PC-3 (cell line): ENCODE results near the gene C19orf25. TPM values are rescaled to one million over a fixed set of nuclear protein-coding genes. Genes with fewer than 3 reads are reported as not detected.

Source experiments
- ATAC-seq: fragments of 200-7000 bp; cut with Tn5 transposase; 2 replicates; pipeline ENCODE4 v1.9.1; 2020; ENCODE audit warnings: mild to moderate bottlenecking, moderate library complexity
- BruUV-seq: library from RNA; stranded (reverse); fragments of 400-500 nt; replicated peaks from 2 replicates; lab custom pipeline; 2021; lab: Mats Ljungman, UMichigan
- CTCF ChIA-PET: fragments of 300-600 bp; sonication (Branson Sonifier 250); formaldehyde crosslinking; loops from one replicate; lab custom pipeline; 2022; ENCODE audit warnings: antibody characterized with exemption; lab: Charles Lee
- POLR2A ChIA-PET: fragments of 300-600 bp; sonication (Branson Sonifier 250); formaldehyde crosslinking; loops from one replicate; lab custom pipeline; 2022; ENCODE audit warnings: antibody characterized with exemption; ENCODE audit not compliant: unreplicated experiment; lab: Charles Lee
- DNase-seq: peaks from one replicate; pipeline ENCODE4 v3.0.0-alpha.2; 2015
- H2AFZ ChIP-seq: fragments of 300-600 bp; sonication (generic); 2 replicates; pipeline ENCODE4 v1.6.0; 2016; ENCODE audit warnings: antibody characterized with exemption, low read length
- H3F3A ChIP-seq: fragments of 300-600 bp; sonication (generic); one replicate; pipeline ENCODE4 v1.6.0; 2017; ENCODE audit warnings: antibody characterized with exemption, low read length, control low read depth, mild to moderate bottlenecking; ENCODE audit not compliant: unreplicated experiment
- H3K27ac ChIP-seq: fragments of 300-600 bp; sonication (generic); 2 replicates; pipeline ENCODE4 v1.5.1; 2016; ENCODE audit warnings: mild to moderate bottlenecking, low read length
- H3K27me3 ChIP-seq: fragments of 300-600 bp; sonication (generic); 2 replicates; pipeline ENCODE4 v1.6.1; 2016; ENCODE audit warnings: low read length, mixed read lengths
- H3K36me3 ChIP-seq: fragments of 300-600 bp; sonication (generic); 2 replicates; pipeline ENCODE4 v1.6.1; 2016; ENCODE audit warnings: low read depth, mixed run types, low read length, mixed read lengths
- H3K4me1 ChIP-seq: fragments of 300-600 bp; sonication (generic); 2 replicates; pipeline ENCODE4 v1.5.1; 2016; ENCODE audit warnings: low read length; ENCODE audit not compliant: insufficient read depth
- H3K4me2 ChIP-seq: fragments of 300-600 bp; sonication (generic); 2 replicates; pipeline ENCODE4 v1.6.0; 2016; ENCODE audit warnings: low read length
- H3K4me3 ChIP-seq: fragments of 300-600 bp; sonication (generic); 2 replicates; pipeline ENCODE4 v1.5.1; 2016; ENCODE audit warnings: mild to moderate bottlenecking, low read length, mixed read lengths
- H3K79me2 ChIP-seq: fragments of 300-600 bp; sonication (generic); 2 replicates; pipeline ENCODE4 v1.6.1; 2017; ENCODE audit warnings: low read length, mixed read lengths
- H3K9ac ChIP-seq: fragments of 300-600 bp; sonication (generic); 2 replicates; pipeline ENCODE4 v1.6.0; 2016; ENCODE audit warnings: mild to moderate bottlenecking, low read length
- H3K9me2 ChIP-seq: fragments of 300-600 bp; sonication (generic); replicated peaks from 2 replicates; pipeline ENCODE4 v1.6.1; 2016; ENCODE audit warnings: mixed run types, low read length, mixed read lengths
- H3K9me3 ChIP-seq: fragments of 300-600 bp; sonication (generic); 2 replicates; pipeline ENCODE4 v1.6.1; 2016; ENCODE audit warnings: low read length, mixed read lengths
- H4K20me1 ChIP-seq: fragments of 300-600 bp; sonication (generic); 2 replicates; pipeline ENCODE4 v1.6.1; 2016; ENCODE audit warnings: low read length, mixed read lengths
- EZH2 ChIP-seq: fragments of 300-600 bp; sonication (generic); IDR thresholded peaks from one replicate; pipeline ENCODE4 v1.6.1; 2017; ENCODE audit warnings: antibody characterized with exemption, mild to moderate bottlenecking, low read length; ENCODE audit not compliant: unreplicated experiment
- EZH2phosphoT487 ChIP-seq: fragments of 300-600 bp; sonication (generic); IDR thresholded peaks from 2 replicates; pipeline ENCODE4 v1.6.1; 2018; ENCODE audit warnings: mild to moderate bottlenecking, antibody characterized with exemption, low read length, borderline replicate concordance
- intact Hi-C: fragments of 100-400 bp; cut with micrococcal nuclease; formaldehyde crosslinking; loops from 2 replicates; pipeline ENCODE4 v1.9.0; 2023
- total RNA-seq: library from RNA; depleted of rRNA; stranded (reverse); fragments of >200 nt; gene quantifications from 2 replicates; pipeline ENCODE4 v1.2.3, GENCODE V29; 2014
- TF ChIP-seq, protein P1 (sequence below): fragments of 300-600 bp; sonication (generic); conservative IDR thresholded peaks from 2 replicates; pipeline ENCODE4 v1.5.1; 2017; ENCODE audit warnings: antibody characterized with exemption, low read depth, mild to moderate bottlenecking, low read length

C19orf25 gene
- total RNA-seq, 1 experiment from 2014 or later = 45.0 TPM

DNA sequence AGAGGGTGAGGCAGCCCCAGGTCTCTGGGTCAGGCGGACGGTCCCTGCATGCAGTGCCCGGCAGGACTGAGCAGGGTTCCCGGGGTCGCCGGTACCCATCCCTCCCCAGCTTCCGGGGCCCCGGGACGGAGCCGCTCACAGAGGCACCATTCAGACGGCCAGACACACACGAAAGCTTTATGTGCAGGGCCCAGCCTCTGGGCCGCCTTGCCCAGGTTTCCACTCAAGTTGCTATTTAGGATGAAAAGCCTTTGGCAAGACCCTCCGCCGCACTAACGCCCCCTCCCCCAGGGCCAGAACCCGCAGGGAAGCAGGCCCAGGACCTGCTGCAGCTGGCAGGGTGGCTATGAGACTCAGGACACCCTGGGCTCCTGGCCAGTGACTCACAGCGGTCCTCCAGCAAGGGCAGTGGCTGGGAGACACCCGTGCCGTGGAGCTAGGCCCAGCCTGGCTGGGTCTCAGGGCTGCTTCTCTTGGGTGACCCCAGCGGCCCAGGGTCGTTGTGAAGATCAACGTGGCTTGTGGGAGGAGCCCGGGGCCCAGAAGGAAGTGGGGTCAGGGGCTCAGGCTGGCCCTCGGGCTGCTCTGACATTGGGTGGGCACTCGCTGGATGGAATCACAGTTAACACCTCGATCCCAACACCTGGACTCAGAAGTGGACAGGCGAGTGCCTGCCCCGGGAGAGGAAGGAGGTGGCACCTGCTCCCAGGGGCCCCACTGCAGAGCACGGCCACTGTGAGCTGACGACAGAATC lies 4.8 kb downstream of the C19orf25 start:
- Histone ChIP-seq H3K27ac (no peak overlapping the region), H3K27me3 (no peaks in the 10 kb centered on the region), H3F3A (no peaks in the 10 kb centered on the region), H3K4me1 (peaks cover 12% of the 10 kb centered on the region), H3K79me2 (peaks cover 25% of the 10 kb centered on the region), H4K20me1 (no peaks in the 10 kb centered on the region), H3K4me2 (no peak overlapping the region), H3K9ac (no peak overlapping the region), H3K4me3 (no peak overlapping the region), H2AFZ (no peak overlapping the region), H3K36me3 (no peaks in the 10 kb centered on the region), H3K9me3 (no peaks in the 10 kb centered on the region), H3K9me2 (no peaks in the 10 kb centered on the region)
- CTCF ChIA-PET = no interaction called here
- no TSS peak for BruUV-seq
- POLR2A ChIA-PET = no interaction called here
- intact Hi-C loops = no loop called here
- TF ChIP-seq, protein P1, sequence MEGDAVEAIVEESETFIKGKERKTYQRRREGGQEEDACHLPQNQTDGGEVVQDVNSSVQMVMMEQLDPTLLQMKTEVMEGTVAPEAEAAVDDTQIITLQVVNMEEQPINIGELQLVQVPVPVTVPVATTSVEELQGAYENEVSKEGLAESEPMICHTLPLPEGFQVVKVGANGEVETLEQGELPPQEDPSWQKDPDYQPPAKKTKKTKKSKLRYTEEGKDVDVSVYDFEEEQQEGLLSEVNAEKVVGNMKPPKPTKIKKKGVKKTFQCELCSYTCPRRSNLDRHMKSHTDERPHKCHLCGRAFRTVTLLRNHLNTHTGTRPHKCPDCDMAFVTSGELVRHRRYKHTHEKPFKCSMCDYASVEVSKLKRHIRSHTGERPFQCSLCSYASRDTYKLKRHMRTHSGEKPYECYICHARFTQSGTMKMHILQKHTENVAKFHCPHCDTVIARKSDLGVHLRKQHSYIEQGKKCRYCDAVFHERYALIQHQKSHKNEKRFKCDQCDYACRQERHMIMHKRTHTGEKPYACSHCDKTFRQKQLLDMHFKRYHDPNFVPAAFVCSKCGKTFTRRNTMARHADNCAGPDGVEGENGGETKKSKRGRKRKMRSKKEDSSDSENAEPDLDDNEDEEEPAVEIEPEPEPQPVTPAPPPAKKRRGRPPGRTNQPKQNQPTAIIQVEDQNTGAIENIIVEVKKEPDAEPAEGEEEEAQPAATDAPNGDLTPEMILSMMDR = no peak
- TF ChIP-seq EZH2phosphoT487 = no peak
- no peak for TF ChIP-seq EZH2
- ATAC-seq (no peak), DNase-seq (no peak)

DNA sequence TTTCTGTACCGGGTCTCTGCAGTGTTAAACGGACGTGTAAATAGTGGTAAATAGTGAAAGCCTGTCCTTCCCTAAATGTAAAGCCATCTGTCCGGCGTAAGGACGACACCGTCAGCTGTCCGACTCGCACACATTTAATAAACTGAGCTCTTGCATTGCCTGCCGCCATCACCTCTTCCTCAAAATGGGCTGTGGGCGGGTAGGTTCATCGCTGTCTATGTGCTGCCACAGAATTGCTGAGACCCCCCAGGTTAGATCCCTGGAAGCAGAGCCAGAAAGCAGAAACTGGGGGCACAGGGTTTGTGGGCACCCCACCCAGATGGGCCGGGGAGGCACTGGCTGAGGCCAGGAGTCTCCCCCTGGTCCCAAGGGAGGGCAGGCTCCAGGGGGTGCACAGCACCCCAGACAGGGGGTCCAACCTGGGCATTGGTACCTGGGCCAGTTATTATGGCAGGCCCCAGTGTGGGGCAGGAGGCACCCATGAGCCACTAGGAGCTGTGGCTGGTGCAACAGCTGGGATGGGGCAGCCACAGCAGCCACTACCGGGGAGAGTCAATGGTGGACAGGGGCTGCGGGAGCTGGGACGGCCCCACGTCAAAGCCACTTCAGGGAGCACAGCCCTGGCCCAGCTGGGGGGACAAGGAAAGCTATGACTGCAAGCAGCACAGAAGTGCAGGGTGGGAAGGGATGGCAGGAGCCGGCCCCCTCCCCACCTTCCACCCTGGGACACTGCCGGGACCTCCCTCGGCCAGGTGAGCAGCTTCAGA lies 5.7 kb downstream of the C19orf25 start:
- Histone ChIP-seq H3K27ac (no peak overlapping the region), H2AFZ (no peak overlapping the region), H3F3A (no peaks in the 10 kb centered on the region), H3K4me3 (no peak overlapping the region), H3K27me3 (no peaks in the 10 kb centered on the region), H3K36me3 (no peaks in the 10 kb centered on the region), H3K9ac (no peak overlapping the region), H3K79me2 (peaks cover 23% of the 10 kb centered on the region), H4K20me1 (no peaks in the 10 kb centered on the region), H3K9me3 (no peaks in the 10 kb centered on the region), H3K4me1 (peaks cover 16% of the 10 kb centered on the region), H3K4me2 (no peak overlapping the region), H3K9me2 (no peaks in the 10 kb centered on the region)
- intact Hi-C loops = no loop called here
- no peak for TF ChIP-seq EZH2phosphoT487
- no peak for TF ChIP-seq EZH2
- TF ChIP-seq, protein P1 = no peak
- ChIA-PET CTCF (no interaction called here), POLR2A (no interaction called here)
- no peak for DNase-seq
- BruUV-seq = no TSS peak
- ATAC-seq = no peak
